ENCODE measurements around the gene HNRNPA2B1. TPM values are rescaled to one million over a fixed set of nuclear protein-coding genes. Genes with fewer than 3 reads are reported as not detected.

HNRNPA2B1 gene
- total RNA-seq, 2 experiments from 2014 or later: 258 to 1,090 TPM

DNA sequence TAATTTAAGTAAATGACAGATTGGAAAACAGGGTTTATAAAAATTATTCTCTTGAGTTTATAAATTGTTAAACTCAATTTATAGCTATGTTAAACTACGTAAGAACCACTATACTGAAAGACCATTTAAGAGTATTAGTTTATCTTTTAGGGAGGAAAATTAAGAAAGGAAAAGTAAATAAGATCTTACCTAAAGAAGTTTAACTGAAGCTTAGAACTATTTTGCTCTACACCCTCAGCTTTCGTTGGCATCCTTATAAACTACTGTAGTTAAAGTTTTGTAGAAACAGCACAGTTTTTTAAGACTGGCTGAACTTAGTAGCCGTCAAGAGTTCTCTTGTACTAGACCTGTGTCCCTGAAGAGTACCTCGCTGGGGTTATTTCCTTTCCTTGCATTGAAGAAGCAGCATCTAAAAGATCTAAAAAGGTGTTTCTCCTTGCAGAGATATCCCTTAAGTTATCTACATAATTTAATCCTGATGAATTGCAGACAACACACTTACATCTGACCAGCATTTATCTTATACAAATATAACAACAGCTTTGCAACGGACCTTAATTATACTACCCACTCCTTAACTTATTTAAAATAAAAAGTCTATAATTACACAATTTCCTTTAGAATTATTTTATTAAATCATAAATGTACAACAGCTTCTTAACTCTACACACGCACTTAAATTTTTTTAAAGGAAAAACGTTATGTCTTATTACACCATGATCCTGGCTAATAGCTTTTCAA lies 9.1 kb downstream of the HNRNPA2B1 start:
- no TSS peak for BruUV-seq (replicated peaks)

DNA sequence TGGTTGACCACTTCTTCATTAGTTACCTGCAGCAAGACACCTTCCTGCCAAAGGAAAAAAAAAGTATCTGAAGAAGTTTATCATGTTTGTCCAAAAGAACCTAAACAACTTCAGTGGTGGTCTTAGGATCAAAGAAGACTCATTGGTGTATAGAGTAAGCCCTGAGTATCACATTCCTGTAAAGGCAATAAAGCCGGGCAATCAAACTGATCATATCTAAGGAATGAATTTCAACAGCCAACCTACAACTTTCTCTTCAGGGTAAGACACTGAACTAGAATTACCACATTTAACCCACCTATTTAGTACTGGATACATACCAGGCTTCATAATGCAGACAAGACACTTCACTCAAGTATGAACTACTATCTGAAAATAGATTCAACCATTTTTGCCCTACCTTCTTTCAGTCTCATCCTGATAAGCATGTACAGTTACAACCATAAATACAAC lies 10.1 kb downstream of the HNRNPA2B1 start:
- BruUV-seq (replicated peaks): no TSS peak
- Histone ChIP-seq H3K4me2 (ENCODE audit: low read length) (no peak overlapping the region), H2AFZ (ENCODE audit: low read length) (no peak overlapping the region), H3K9me3 (ENCODE audit: low read length) (no peaks in the 10 kb centered on the region), H3K36me3 (ENCODE audit: insufficient read depth, low read length) (peaks cover 96% of the 10 kb centered on the region), H3K27ac (ENCODE audit: low read depth, low read length, poor library complexity, severe bottlenecking) (no peak overlapping the region), H3K4me1 (ENCODE audit: insufficient read depth, low read length, poor library complexity, severe bottlenecking) (peaks cover 50% of the 10 kb centered on the region), H3K4me3 (ENCODE audit: low read depth, low read length, poor library complexity, severe bottlenecking) (no peak overlapping the region), H3K79me2 (ENCODE audit: insufficient read depth, low read depth, low read length) (peaks cover 63% of the 10 kb centered on the region), H3K9me2 (ENCODE audit: insufficient read depth, low read length) (no peaks in the 10 kb centered on the region), H4K20me1 (ENCODE audit: insufficient read depth, low read length) (peaks cover 60% of the 10 kb centered on the region)
- ChIA-PET CTCF (ENCODE audit: unreplicated experiment) (no interaction called here), POLR2A (interaction anchor here (0.7 to 4.2 kb wide), 4 partner anchors 8 to 208 kb away, joined by 3 to 26 read pairs (median 10); partner anchors contain the start of gene HNRNPA2B1)
- intact Hi-C loops (cut with micrococcal nuclease; ENCODE audit: unreplicated experiment): no loop called here
- DNase-seq (ENCODE audit: low spot score): no peak
- TF ChIP-seq CTCF (conservative IDR thresholded peaks at IDR 0.05; ENCODE audit: low read length): no peak

More for the DNA sequence above, 9.1 kb downstream of the HNRNPA2B1 start:
- H3K36me3 ChIP-seq (ENCODE audit: insufficient read depth, low read length): peaks cover 100% of the 10 kb centered on the region
- TF ChIP-seq CTCF (conservative IDR thresholded peaks at IDR 0.05; ENCODE audit: low read length): no peak
- TF ChIP-seq EZH2phosphoT487 (IDR thresholded peaks at IDR 0.05; ENCODE audit: borderline replicate concordance, low read depth, low read length): no peak
- H2AFZ ChIP-seq (ENCODE audit: low read length): no peak overlapping the region
- peaks cover 59% of the 10 kb centered on the region for H3K4me1 ChIP-seq (ENCODE audit: insufficient read depth, low read length, poor library complexity, severe bottlenecking)
- POLR2A ChIA-PET: interaction anchor here (0.7 to 4.2 kb wide), 9 partner anchors 9 to 291 kb away, joined by 3 to 17 read pairs (median 3); partner anchors contain the start of gene CBX3
- intact Hi-C loops (cut with micrococcal nuclease; ENCODE audit: unreplicated experiment): no loop called here
- H3K9me2 ChIP-seq (ENCODE audit: insufficient read depth, low read length): no peaks in the 10 kb centered on the region
- H3K79me2 ChIP-seq (ENCODE audit: insufficient read depth, low read depth, low read length): peaks cover 73% of the 10 kb centered on the region
- peaks cover 68% of the 10 kb centered on the region for H4K20me1 ChIP-seq (ENCODE audit: insufficient read depth, low read length)
- H3K27ac ChIP-seq (ENCODE audit: low read depth, low read length, poor library complexity, severe bottlenecking): no peak overlapping the region
- no peak overlapping the region for H3K4me3 ChIP-seq (ENCODE audit: low read depth, low read length, poor library complexity, severe bottlenecking)
- H3K4me2 ChIP-seq (ENCODE audit: low read length): no peak overlapping the region
- no peaks in the 10 kb centered on the region for H3K9me3 ChIP-seq (ENCODE audit: low read length)
- CTCF ChIA-PET (ENCODE audit: unreplicated experiment): no interaction called here
- DNase-seq (ENCODE audit: low spot score): no peak

GRCh38 chr7:26189697-26190096 lies 10.8 kb downstream of the HNRNPA2B1 start:
- POLR2A ChIA-PET: interaction anchor here (0.5 to 2.8 kb wide), 3 partner anchors 9 to 14 kb away, joined by 3 to 26 read pairs (median 3); partner anchors contain the start of gene HNRNPA2B1
- BruUV-seq (replicated peaks): no TSS peak

More at GRCh38 chr7:26189697-26190096, 10.8 kb downstream of the HNRNPA2B1 start:
- H3K9me3 ChIP-seq (ENCODE audit: low read length): no peaks in the 10 kb centered on the region
- H3K4me1 ChIP-seq (ENCODE audit: insufficient read depth, low read length, poor library complexity, severe bottlenecking): peaks cover 45% of the 10 kb centered on the region
- DNase-seq (ENCODE audit: low spot score): no peak
- no peak overlapping the region for H3K4me3 ChIP-seq (ENCODE audit: low read depth, low read length, poor library complexity, severe bottlenecking)
- intact Hi-C loops (cut with micrococcal nuclease; ENCODE audit: unreplicated experiment): loop anchor here (5.0 kb wide), 1 partner anchor 297 kb away; no protein-coding TSS in a partner anchor
- H3K9me2 ChIP-seq (ENCODE audit: insufficient read depth, low read length): no peaks in the 10 kb centered on the region
- H3K4me2 ChIP-seq (ENCODE audit: low read length): no peak overlapping the region
- TF ChIP-seq EZH2phosphoT487 (IDR thresholded peaks at IDR 0.05; ENCODE audit: borderline replicate concordance, low read depth, low read length) (no peak), CTCF (conservative IDR thresholded peaks at IDR 0.05; ENCODE audit: low read length) (no peak)
- peaks cover 96% of the 10 kb centered on the region for H3K36me3 ChIP-seq (ENCODE audit: insufficient read depth, low read length)
- no peak overlapping the region for H3K27ac ChIP-seq (ENCODE audit: low read depth, low read length, poor library complexity, severe bottlenecking)
- CTCF ChIA-PET (ENCODE audit: unreplicated experiment): no interaction called here
- H2AFZ ChIP-seq (ENCODE audit: low read length): no peak overlapping the region
- H3K79me2 ChIP-seq (ENCODE audit: insufficient read depth, low read depth, low read length): peaks cover 56% of the 10 kb centered on the region
- H4K20me1 ChIP-seq (ENCODE audit: insufficient read depth, low read length): peaks cover 55% of the 10 kb centered on the region

Measured in OCI-LY7 (cell line).